ENCODE measurements around the gene SPOCK1. TPM values are rescaled to one million over a fixed set of nuclear protein-coding genes. Genes with fewer than 3 reads are reported as not detected.

Gene SPOCK1
- total and polyA plus RNA-seq, 7 experiments from 2014 or later: 2.8 TPM; not detected in 6

- ChIA-PET CTCF (no interaction called here), POLR2A (no interaction called here)
- H3K27ac ChIP-seq (ENCODE audit: low read depth, low read length): no peak overlapping the region
- Mint-ChIP-seq H3K36me3 (no peaks in the 10 kb centered on the region), H3K9me3 (peaks cover 0 to 4% (median 0%) of the 10 kb centered on the region in 11 donors), H3K4me3 (no peak overlapping the region), H3K27ac (no peak overlapping the region), H3K27me3 (peaks cover 3 to 7% (median 5%) of the 10 kb centered on the region in 5 donors), H3K4me1 (no peaks in the 10 kb centered on the region)
- ATAC-seq (no peak), DNase-seq (no peak)
- H3K36me3 ChIP-seq (ENCODE audit: control insufficient read depth in 2 of 3, insufficient read depth in 3 of 3, low read length in 3 of 3): no peaks in the 10 kb centered on the region
- H3K9me3 ChIP-seq (ENCODE audit: control insufficient read depth in 2 of 3, low read length in 3 of 3): no peaks in the 10 kb centered on the region
- H3K4me3 ChIP-seq (ENCODE audit: low read length): no peak overlapping the region
- H3K27me3 ChIP-seq (ENCODE audit: control insufficient read depth in 2 of 2, insufficient read depth in 2 of 2, low read length in 2 of 2): no peaks in the 10 kb centered on the region
- H3K4me1 ChIP-seq (ENCODE audit: control insufficient read depth in 2 of 2, insufficient read depth in 2 of 2, low read length in 2 of 2): no peaks in the 10 kb centered on the region
- intact Hi-C loops (cut with micrococcal nuclease): no loop called here
Observed at GRCh38 chr5:137179203-137179602, 319.9 kb downstream of the SPOCK1 start.

- Mint-ChIP-seq H3K4me1 (no peaks in the 10 kb centered on the region), H3K27ac (no peak overlapping the region), H3K9me3 (peaks cover 0 to 4% (median 0%) of the 10 kb centered on the region in 11 donors), H3K4me3 (no peak overlapping the region), H3K27me3 (peaks cover 3 to 7% (median 5%) of the 10 kb centered on the region in 5 donors), H3K36me3 (no peaks in the 10 kb centered on the region)
- Histone ChIP-seq H3K4me1 (ENCODE audit: control insufficient read depth in 2 of 2, insufficient read depth in 2 of 2, low read length in 2 of 2) (no peaks in the 10 kb centered on the region), H3K9me3 (ENCODE audit: control insufficient read depth in 2 of 3, low read length in 3 of 3) (no peaks in the 10 kb centered on the region), H3K4me3 (ENCODE audit: low read length) (no peak overlapping the region), H3K27ac (ENCODE audit: low read depth, low read length) (no peak overlapping the region), H3K27me3 (ENCODE audit: control insufficient read depth in 2 of 2, insufficient read depth in 2 of 2, low read length in 2 of 2) (no peaks in the 10 kb centered on the region), H3K36me3 (ENCODE audit: control insufficient read depth in 2 of 3, insufficient read depth in 3 of 3, low read length in 3 of 3) (no peaks in the 10 kb centered on the region)
- intact Hi-C loops (cut with micrococcal nuclease): no loop called here
- POLR2A ChIA-PET: no interaction called here
- CTCF ChIA-PET: no interaction called here
- no peak for ATAC-seq
- no peak for DNase-seq
Observed at GRCh38 chr5:137176609-137177008, 322.5 kb downstream of the SPOCK1 start.

- Mint-ChIP-seq H3K4me3 (no peak overlapping the region), H3K9me3 (peaks cover 0 to 4% (median 0%) of the 10 kb centered on the region in 11 donors), H3K27me3 (peaks cover 3 to 7% (median 5%) of the 10 kb centered on the region in 5 donors), H3K36me3 (no peaks in the 10 kb centered on the region), H3K4me1 (no peaks in the 10 kb centered on the region), H3K27ac (no peak overlapping the region)
- H3K9me3 ChIP-seq (ENCODE audit: control insufficient read depth in 2 of 3, low read length in 3 of 3): no peaks in the 10 kb centered on the region
- no peak for ATAC-seq
- ChIA-PET CTCF (no interaction called here), POLR2A (no interaction called here)
- no peak overlapping the region for H3K4me3 ChIP-seq (ENCODE audit: low read length)
- no peaks in the 10 kb centered on the region for H3K36me3 ChIP-seq (ENCODE audit: control insufficient read depth in 2 of 3, insufficient read depth in 3 of 3, low read length in 3 of 3)
- no peaks in the 10 kb centered on the region for H3K27me3 ChIP-seq (ENCODE audit: control insufficient read depth in 2 of 2, insufficient read depth in 2 of 2, low read length in 2 of 2)
- no peak for DNase-seq
- no peaks in the 10 kb centered on the region for H3K4me1 ChIP-seq (ENCODE audit: control insufficient read depth in 2 of 2, insufficient read depth in 2 of 2, low read length in 2 of 2)
- H3K27ac ChIP-seq (ENCODE audit: low read depth, low read length): no peak overlapping the region
- intact Hi-C loops (cut with micrococcal nuclease): no loop called here
Observed at GRCh38 chr5:137176126-137176525, 323.0 kb downstream of the SPOCK1 start.

- H3K4me3 Mint-ChIP-seq: no peak overlapping the region
- H3K4me1 Mint-ChIP-seq: no peaks in the 10 kb centered on the region
- ChIA-PET CTCF (no interaction called here), POLR2A (no interaction called here)
- peaks cover 3 to 7% (median 5%) of the 10 kb centered on the region in 5 donors for H3K27me3 Mint-ChIP-seq
- H3K27ac ChIP-seq (ENCODE audit: low read depth, low read length): no peak overlapping the region
- H3K36me3 Mint-ChIP-seq: no peaks in the 10 kb centered on the region
- no peak overlapping the region for H3K4me3 ChIP-seq (ENCODE audit: low read length)
- no peaks in the 10 kb centered on the region for H3K27me3 ChIP-seq (ENCODE audit: control insufficient read depth in 2 of 2, insufficient read depth in 2 of 2, low read length in 2 of 2)
- ATAC-seq: no peak
- H3K9me3 ChIP-seq (ENCODE audit: control insufficient read depth in 2 of 3, low read length in 3 of 3): no peaks in the 10 kb centered on the region
- DNase-seq: no peak
- H3K4me1 ChIP-seq (ENCODE audit: control insufficient read depth in 2 of 2, insufficient read depth in 2 of 2, low read length in 2 of 2): no peaks in the 10 kb centered on the region
- peaks cover 0 to 4% (median 0%) of the 10 kb centered on the region in 11 donors for H3K9me3 Mint-ChIP-seq
- no peak overlapping the region for H3K27ac Mint-ChIP-seq
- no peaks in the 10 kb centered on the region for H3K36me3 ChIP-seq (ENCODE audit: control insufficient read depth in 2 of 3, insufficient read depth in 3 of 3, low read length in 3 of 3)
- intact Hi-C loops (cut with micrococcal nuclease): no loop called here
Observed at GRCh38 chr5:137174196-137174595, 324.9 kb downstream of the SPOCK1 start.

GRCh38 chr5:137172258-137172657 is 326.9 kb downstream of the SPOCK1 start:
- Mint-ChIP-seq H3K36me3 (no peaks in the 10 kb centered on the region), H3K4me3 (no peak overlapping the region), H3K27ac (no peak overlapping the region), H3K27me3 (peaks cover 0 to 3% (median 2%) of the 10 kb centered on the region in 5 donors), H3K9me3 (peaks cover 0 to 9% (median 0%) of the 10 kb centered on the region in 11 donors), H3K4me1 (no peaks in the 10 kb centered on the region)
- Histone ChIP-seq H3K4me1 (ENCODE audit: control insufficient read depth in 2 of 2, insufficient read depth in 2 of 2, low read length in 2 of 2) (no peaks in the 10 kb centered on the region), H3K4me3 (ENCODE audit: low read length) (no peak overlapping the region), H3K9me3 (ENCODE audit: control insufficient read depth in 2 of 3, low read length in 3 of 3) (no peaks in the 10 kb centered on the region), H3K27me3 (ENCODE audit: control insufficient read depth in 2 of 2, insufficient read depth in 2 of 2, low read length in 2 of 2) (no peaks in the 10 kb centered on the region), H3K27ac (ENCODE audit: low read depth, low read length) (no peak overlapping the region), H3K36me3 (ENCODE audit: control insufficient read depth in 2 of 3, insufficient read depth in 3 of 3, low read length in 3 of 3) (no peaks in the 10 kb centered on the region)
- DNase-seq (no peak), ATAC-seq (no peak)
- intact Hi-C loops (cut with micrococcal nuclease): no loop called here
- CTCF ChIA-PET: no interaction called here
- POLR2A ChIA-PET: no interaction called here

GRCh38 chr5:137167187-137167586 is 331.9 kb downstream of the SPOCK1 start:
- intact Hi-C loops (cut with micrococcal nuclease): no loop called here
- H3K4me1 ChIP-seq (ENCODE audit: control insufficient read depth in 2 of 2, insufficient read depth in 2 of 2, low read length in 2 of 2): no peaks in the 10 kb centered on the region
- POLR2A ChIA-PET: no interaction called here
- H3K9me3 ChIP-seq (ENCODE audit: control insufficient read depth in 2 of 3, low read length in 3 of 3): no peaks in the 10 kb centered on the region
- CTCF ChIA-PET: no interaction called here
- H3K36me3 ChIP-seq (ENCODE audit: control insufficient read depth in 2 of 3, insufficient read depth in 3 of 3, low read length in 3 of 3): no peaks in the 10 kb centered on the region
- no peak overlapping the region for H3K4me3 ChIP-seq (ENCODE audit: low read length)
- Mint-ChIP-seq H3K36me3 (no peaks in the 10 kb centered on the region), H3K27me3 (peaks cover 0 to 14% (median 0%) of the 10 kb centered on the region in 5 donors), H3K27ac (no peak overlapping the region), H3K4me1 (no peaks in the 10 kb centered on the region), H3K4me3 (no peak overlapping the region), H3K9me3 (peaks cover 0 to 9% (median 0%) of the 10 kb centered on the region in 11 donors)
- H3K27me3 ChIP-seq (ENCODE audit: control insufficient read depth in 2 of 2, insufficient read depth in 2 of 2, low read length in 2 of 2): no peaks in the 10 kb centered on the region
- DNase-seq (no peak), ATAC-seq (no peak)
- H3K27ac ChIP-seq (ENCODE audit: low read depth, low read length): no peak overlapping the region

- H3K36me3 ChIP-seq (ENCODE audit: control insufficient read depth in 2 of 3, insufficient read depth in 3 of 3, low read length in 3 of 3): no peaks in the 10 kb centered on the region
- no peaks in the 10 kb centered on the region for H3K9me3 ChIP-seq (ENCODE audit: control insufficient read depth in 2 of 3, low read length in 3 of 3)
- no peaks in the 10 kb centered on the region for H3K36me3 Mint-ChIP-seq
- H3K9me3 Mint-ChIP-seq: peaks cover 0 to 11% (median 0%) of the 10 kb centered on the region in 11 donors
- no peak overlapping the region for H3K27ac Mint-ChIP-seq
- peaks cover 0 to 15% (median 0%) of the 10 kb centered on the region in 5 donors for H3K27me3 Mint-ChIP-seq
- ChIA-PET CTCF (no interaction called here), POLR2A (no interaction called here)
- no peak overlapping the region for H3K27ac ChIP-seq (ENCODE audit: low read depth, low read length)
- H3K4me1 ChIP-seq (ENCODE audit: control insufficient read depth in 2 of 2, insufficient read depth in 2 of 2, low read length in 2 of 2): no peaks in the 10 kb centered on the region
- ATAC-seq (no peak), DNase-seq (no peak)
- no peak overlapping the region for H3K4me3 ChIP-seq (ENCODE audit: low read length)
- intact Hi-C loops (cut with micrococcal nuclease): no loop called here
- no peaks in the 10 kb centered on the region for H3K27me3 ChIP-seq (ENCODE audit: control insufficient read depth in 2 of 2, insufficient read depth in 2 of 2, low read length in 2 of 2)
- no peaks in the 10 kb centered on the region for H3K4me1 Mint-ChIP-seq
- H3K4me3 Mint-ChIP-seq: no peak overlapping the region
Observed at GRCh38 chr5:137164961-137165360, 334.2 kb downstream of the SPOCK1 start.

Measured in naive thymus-derived CD4-positive, alpha-beta T cell (primary cell).